ENCODE results near the gene TMEM242.

Gene TMEM242

DNA sequence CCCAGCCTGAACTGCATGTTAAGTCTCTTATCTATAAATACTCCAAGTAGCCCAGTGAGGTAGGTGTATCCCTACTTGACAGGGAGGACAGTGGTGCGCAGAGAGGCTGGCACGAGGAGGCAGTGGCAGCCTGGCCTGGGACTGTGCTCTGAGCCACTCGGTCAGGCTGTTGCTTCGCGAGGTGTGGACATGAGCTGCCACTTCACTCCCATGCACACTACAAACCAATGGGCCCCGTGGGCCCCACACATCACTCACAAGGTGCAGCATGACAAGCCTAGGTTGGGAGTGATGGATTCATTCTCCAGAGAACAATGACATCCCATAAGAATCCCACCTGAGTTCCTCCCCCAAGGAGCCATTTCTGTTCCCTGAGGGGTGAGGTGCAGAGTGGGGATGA lies 54.9 kb downstream of the TMEM242 start:
- H3K4me3 ChIP-seq (ENCODE audit: low read depth, low read length), result no peak overlapping the region
- H3K9me3 ChIP-seq (ENCODE audit: control insufficient read depth, insufficient read depth, low read depth, low read length), result no peaks in the 10 kb centered on the region
- ChIA-PET CTCF (no interaction called here), POLR2A (no interaction called here)
- H3K27ac ChIP-seq (ENCODE audit: extremely low read depth, low read depth, low read length), result no peak overlapping the region
- H3K4me1 ChIP-seq (ENCODE audit: control insufficient read depth, insufficient read depth, low read length), result no peaks in the 10 kb centered on the region
- TF ChIP-seq GLI2 (tag by site-specific recombination; IDR thresholded peaks at IDR 0.05; ENCODE audit: borderline replicate concordance, low read depth), result no peak
- TF ChIP-seq ZNF692 (tag by site-specific recombination; IDR thresholded peaks at IDR 0.05), result peak; percentile 19; the same call in 1 of the 2 replicates
- TF ChIP-seq HOXA7 (CRISPR knock-in tag; IDR thresholded peaks at IDR 0.05; ENCODE audit: borderline replicate concordance), result no peak
- no peaks in the 10 kb centered on the region for H3K36me3 ChIP-seq (ENCODE audit: control insufficient read depth in 2 of 2, insufficient read depth in 1 of 2, low read length in 2 of 2)

- Histone ChIP-seq H3K9me3 (ENCODE audit: control insufficient read depth, insufficient read depth, low read depth, low read length) (no peaks in the 10 kb centered on the region), H3K36me3 (ENCODE audit: control insufficient read depth in 2 of 2, insufficient read depth in 1 of 2, low read length in 2 of 2) (no peaks in the 10 kb centered on the region), H3K4me3 (ENCODE audit: low read depth, low read length) (no peak overlapping the region), H3K27ac (ENCODE audit: extremely low read depth, low read depth, low read length) (no peak overlapping the region), H3K4me1 (ENCODE audit: control insufficient read depth, insufficient read depth, low read length) (no peaks in the 10 kb centered on the region)
- ChIA-PET POLR2A (no interaction called here), CTCF (interaction anchor here (0.6 kb wide), 1 partner anchor 88 kb away, joined by 3 read pairs; no protein-coding TSS in a partner anchor)
- TF ChIP-seq KLF10 (tag by site-specific recombination; IDR thresholded peaks at IDR 0.05) (no peak), PATZ1 (tag by site-specific recombination; IDR thresholded peaks at IDR 0.05) (no peak)
These were observed 55.7 kb downstream of the TMEM242 start for GRCh38 chr6:157267654-157268053.

GRCh38 chr6:157267109-157267611 lies 56.2 kb downstream of the TMEM242 start:
- Histone ChIP-seq H3K36me3 (ENCODE audit: control insufficient read depth in 2 of 2, insufficient read depth in 1 of 2, low read length in 2 of 2) (no peaks in the 10 kb centered on the region), H3K9me3 (ENCODE audit: control insufficient read depth, insufficient read depth, low read depth, low read length) (no peaks in the 10 kb centered on the region), H3K4me1 (ENCODE audit: control insufficient read depth, insufficient read depth, low read length) (no peaks in the 10 kb centered on the region), H3K27ac (ENCODE audit: extremely low read depth, low read depth, low read length) (no peak overlapping the region), H3K4me3 (ENCODE audit: low read depth, low read length) (no peak overlapping the region)
- ChIA-PET CTCF (interaction anchor here (0.6 kb wide), 1 partner anchor 88 kb away, joined by 3 read pairs; no protein-coding TSS in a partner anchor), POLR2A (no interaction called here)
- TF ChIP-seq MEIS1 (CRISPR knock-in tag; IDR thresholded peaks at IDR 0.05; ENCODE audit: borderline replicate concordance) (no peak), ZNF138 (tag by site-specific recombination; IDR thresholded peaks at IDR 0.05; ENCODE audit: borderline replicate concordance) (no peak), ZNF629 (tag by site-specific recombination; IDR thresholded peaks at IDR 0.05) (no peak)

DNA sequence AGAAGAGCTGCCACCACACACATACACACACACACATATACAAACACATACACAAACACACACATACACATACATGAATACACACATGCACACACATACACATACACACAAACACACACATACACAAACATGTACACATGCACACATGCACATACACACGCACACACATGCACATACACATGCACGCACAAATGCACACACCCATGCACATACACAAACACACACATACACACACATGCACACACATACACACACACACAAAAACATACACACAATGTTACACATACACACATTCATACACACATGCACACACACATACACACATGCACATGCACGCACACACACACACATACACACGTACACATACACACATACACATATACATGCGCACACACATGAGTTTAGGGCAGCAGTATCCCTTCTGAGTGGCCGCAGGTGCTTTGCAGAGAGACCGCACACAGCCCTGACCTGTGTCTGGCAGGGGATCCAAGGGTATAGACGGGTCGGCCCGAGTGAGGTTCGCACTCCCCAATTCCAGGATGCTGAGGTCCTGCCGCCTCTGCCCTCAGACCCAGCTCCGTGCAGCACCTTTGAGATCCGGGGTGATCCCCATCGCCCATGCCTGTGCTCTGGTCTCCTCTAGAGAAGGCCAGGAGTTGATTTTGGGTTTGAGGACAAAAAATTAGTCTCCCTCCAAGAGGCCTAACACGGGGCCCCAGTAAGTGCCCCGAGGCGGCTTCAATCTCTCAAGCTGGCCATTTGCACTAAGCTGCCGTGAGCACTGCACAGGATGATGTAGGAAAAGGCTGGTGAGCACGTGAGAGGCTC lies 56.8 kb downstream of the TMEM242 start:
- H3K9me3 ChIP-seq (ENCODE audit: control insufficient read depth, insufficient read depth, low read depth, low read length), result no peaks in the 10 kb centered on the region
- H3K36me3 ChIP-seq (ENCODE audit: control insufficient read depth in 2 of 2, insufficient read depth in 1 of 2, low read length in 2 of 2), result no peaks in the 10 kb centered on the region
- no peaks in the 10 kb centered on the region for H3K4me1 ChIP-seq (ENCODE audit: control insufficient read depth, insufficient read depth, low read length)
- CTCF ChIA-PET, result interaction anchor here (0.5 to 1.0 kb wide), 2 partner anchors 44 to 210 kb away, joined by 3 read pairs; no protein-coding TSS in a partner anchor
- POLR2A ChIA-PET, result no interaction called here
- no peak overlapping the region for H3K27ac ChIP-seq (ENCODE audit: extremely low read depth, low read depth, low read length)
- H3K4me3 ChIP-seq (ENCODE audit: low read depth, low read length), result no peak overlapping the region
- no peak for TF ChIP-seq ATF2 (tag by site-specific recombination; IDR thresholded peaks at IDR 0.05; ENCODE audit: low read depth)
- 0 out of 2 replicates have a peak, but pooled peaks have one; percentile 43 for TF ChIP-seq ZNF311 (tag by site-specific recombination; IDR thresholded peaks at IDR 0.05; ENCODE audit: borderline replicate concordance)
- TF ChIP-seq ZNF112 (tag by site-specific recombination; IDR thresholded peaks at IDR 0.05), result no peak
- TF ChIP-seq ZNF510 (tag by site-specific recombination; IDR thresholded peaks at IDR 0.05; ENCODE audit: insufficient replicate concordance), result no peak
- no peak for TF ChIP-seq ZNF843 (tag by site-specific recombination; IDR thresholded peaks at IDR 0.05)
- no peak for TF ChIP-seq KLF16 (tag by site-specific recombination; IDR thresholded peaks at IDR 0.05)
- no peak for TF ChIP-seq ZNF366 (tag by site-specific recombination; conservative IDR thresholded peaks at IDR 0.05)
- TF ChIP-seq ELK4 (IDR thresholded peaks at IDR 0.05; ENCODE audit: borderline replicate concordance, low read depth, low read length), result no peak
- TF ChIP-seq ZNF571 (tag by site-specific recombination; IDR thresholded peaks at IDR 0.05), result peak; percentile 46; the same call in 1 of the 2 replicates
- TF ChIP-seq, protein P1, sequence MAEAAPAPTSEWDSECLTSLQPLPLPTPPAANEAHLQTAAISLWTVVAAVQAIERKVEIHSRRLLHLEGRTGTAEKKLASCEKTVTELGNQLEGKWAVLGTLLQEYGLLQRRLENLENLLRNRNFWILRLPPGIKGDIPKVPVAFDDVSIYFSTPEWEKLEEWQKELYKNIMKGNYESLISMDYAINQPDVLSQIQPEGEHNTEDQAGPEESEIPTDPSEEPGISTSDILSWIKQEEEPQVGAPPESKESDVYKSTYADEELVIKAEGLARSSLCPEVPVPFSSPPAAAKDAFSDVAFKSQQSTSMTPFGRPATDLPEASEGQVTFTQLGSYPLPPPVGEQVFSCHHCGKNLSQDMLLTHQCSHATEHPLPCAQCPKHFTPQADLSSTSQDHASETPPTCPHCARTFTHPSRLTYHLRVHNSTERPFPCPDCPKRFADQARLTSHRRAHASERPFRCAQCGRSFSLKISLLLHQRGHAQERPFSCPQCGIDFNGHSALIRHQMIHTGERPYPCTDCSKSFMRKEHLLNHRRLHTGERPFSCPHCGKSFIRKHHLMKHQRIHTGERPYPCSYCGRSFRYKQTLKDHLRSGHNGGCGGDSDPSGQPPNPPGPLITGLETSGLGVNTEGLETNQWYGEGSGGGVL (tag by site-specific recombination; IDR thresholded peaks at IDR 0.05), result no peak
